ENCODE results near the gene APOM.

- no peak for TF ChIP-seq CTCF (conservative IDR thresholded peaks at IDR 0.05)
- no peak for TF ChIP-seq ZFX (IDR thresholded peaks at IDR 0.05)
Measured at GRCh38 chr6:31677955-31678354, 22.3 kb downstream of the APOM start.

Measured in C4-2B (cell line).